Mucosa of gallbladder (tissue), 1 donor: ENCODE measurements around the gene AGPAT2. TPM values are rescaled to one million over a fixed set of nuclear protein-coding genes. Genes with fewer than 3 reads are reported as not detected.
"Not testable (repeated sequence)": the region's sequence is repeated elsewhere in the genome, so short reads cannot be mapped to it uniquely, and the experiment has no call there.

Experiments
- DNase-seq: peaks from one replicate; pipeline ENCODE4 v3.0.0-alpha.2; 2020; ENCODE audit warnings: low spot score
- total RNA-seq: library from RNA; stranded (reverse); gene quantifications from one replicate; pipeline ENCODE4 v1.2.1, GENCODE V29; 2021
- donor health status: DM: no; HTN: no; CAD: no.

The AGPAT2 gene
- total RNA-seq, 1 donor from 2014 or later, result 81.7 TPM

- DNase-seq, result no peak
Observed at GRCh38 chr9:136645352-136645902, 41.8 kb downstream of the AGPAT2 start.

- DNase-seq, result peak; percentile 84
Observed at GRCh38 chr9:136644593-136645351, 42.5 kb downstream of the AGPAT2 start.

- no peak for DNase-seq
Observed at GRCh38 chr9:136644343-136644592, 43.0 kb downstream of the AGPAT2 start.

DNA sequence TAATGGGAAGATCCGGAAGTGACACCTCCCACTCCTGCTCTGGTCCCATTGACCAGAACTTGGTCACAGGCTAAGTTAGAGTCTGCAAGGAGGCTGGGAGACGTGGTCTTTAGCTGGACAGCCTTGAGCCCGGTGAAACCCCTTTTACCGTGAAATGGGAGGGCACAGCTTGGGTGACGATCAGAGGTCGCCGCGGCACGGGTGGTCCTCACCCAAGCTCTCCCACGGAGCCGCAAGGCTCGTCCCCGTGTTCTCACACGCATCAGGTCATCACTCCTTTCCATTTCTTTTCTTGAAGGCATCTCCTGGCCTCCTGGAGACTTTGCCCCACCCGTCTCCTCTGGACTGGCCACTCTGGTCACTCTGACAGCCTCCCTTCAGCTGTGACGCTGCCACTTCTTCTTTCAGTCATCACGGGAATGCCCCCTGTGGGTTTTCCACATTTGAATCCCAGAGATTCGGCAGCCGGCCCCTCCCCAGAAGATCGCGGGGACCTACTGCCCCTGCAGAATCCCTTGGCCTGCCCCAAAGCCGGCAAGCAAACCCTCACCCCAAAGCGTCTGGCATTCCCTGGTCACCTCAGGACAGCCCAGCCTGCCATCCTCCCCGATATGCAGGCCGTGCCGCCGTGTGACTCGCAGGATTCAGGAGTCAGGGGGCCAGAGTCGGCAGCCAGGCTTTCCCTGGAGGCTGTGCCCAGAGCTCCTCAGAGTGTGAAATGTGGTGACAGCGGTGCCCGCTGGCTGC is 43.5 kb downstream of the AGPAT2 start:
- DNase-seq, result no peak

DNA sequence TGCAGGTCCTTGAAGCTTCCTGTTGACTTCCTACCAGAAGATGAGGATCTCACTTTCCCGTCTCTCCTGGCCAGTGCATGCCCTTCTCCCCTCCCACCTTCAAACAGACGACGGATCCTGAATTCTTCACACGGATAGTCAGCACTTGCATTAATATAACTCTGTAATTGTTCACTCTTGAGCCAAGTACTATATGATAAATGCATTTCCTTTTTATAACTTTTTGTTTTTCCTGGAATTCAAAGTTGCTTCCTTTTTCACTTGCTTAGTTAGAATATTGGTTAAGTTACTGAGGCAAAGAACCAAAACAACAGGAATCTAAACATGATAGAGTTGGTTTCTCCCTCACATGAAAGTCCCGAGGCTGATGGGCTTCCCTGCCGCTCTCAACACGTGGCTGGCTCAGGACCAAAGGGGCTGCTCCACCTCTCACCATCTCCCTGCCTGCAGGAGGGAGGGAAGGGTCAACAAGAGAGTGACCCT is 44.8 kb downstream of the AGPAT2 start:
- no peak for DNase-seq

- no peak for DNase-seq
Observed at GRCh38 chr9:136640171-136641111, 46.8 kb downstream of the AGPAT2 start.

DNA sequence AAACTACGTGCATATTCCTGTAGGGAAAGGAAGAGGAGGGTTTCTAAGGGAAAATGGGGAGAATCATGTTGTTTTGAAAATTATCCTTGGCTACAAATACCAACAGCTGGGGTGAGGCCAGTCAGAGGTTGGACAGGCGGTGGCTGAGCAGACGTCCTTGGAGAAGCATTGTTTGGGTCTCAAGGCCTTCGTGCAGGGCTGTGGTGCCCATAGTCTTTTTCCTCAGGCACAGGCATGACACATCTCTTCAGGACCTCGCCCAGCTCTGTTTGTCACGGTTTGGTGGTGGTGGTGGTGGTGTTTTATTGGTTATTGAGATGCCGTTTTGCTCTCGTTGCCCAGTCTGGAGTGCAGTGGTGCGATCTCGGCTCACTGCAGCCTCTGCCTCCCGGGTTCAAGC is 52.4 kb downstream of the AGPAT2 start:
- DNase-seq, result no peak

- not testable (repeated sequence) for DNase-seq
Observed at GRCh38 chr9:136632491-136633106, 54.7 kb downstream of the AGPAT2 start.

- DNase-seq, result not testable (repeated sequence)
Observed at GRCh38 chr9:136632072-136632471, 55.2 kb downstream of the AGPAT2 start.

DNA sequence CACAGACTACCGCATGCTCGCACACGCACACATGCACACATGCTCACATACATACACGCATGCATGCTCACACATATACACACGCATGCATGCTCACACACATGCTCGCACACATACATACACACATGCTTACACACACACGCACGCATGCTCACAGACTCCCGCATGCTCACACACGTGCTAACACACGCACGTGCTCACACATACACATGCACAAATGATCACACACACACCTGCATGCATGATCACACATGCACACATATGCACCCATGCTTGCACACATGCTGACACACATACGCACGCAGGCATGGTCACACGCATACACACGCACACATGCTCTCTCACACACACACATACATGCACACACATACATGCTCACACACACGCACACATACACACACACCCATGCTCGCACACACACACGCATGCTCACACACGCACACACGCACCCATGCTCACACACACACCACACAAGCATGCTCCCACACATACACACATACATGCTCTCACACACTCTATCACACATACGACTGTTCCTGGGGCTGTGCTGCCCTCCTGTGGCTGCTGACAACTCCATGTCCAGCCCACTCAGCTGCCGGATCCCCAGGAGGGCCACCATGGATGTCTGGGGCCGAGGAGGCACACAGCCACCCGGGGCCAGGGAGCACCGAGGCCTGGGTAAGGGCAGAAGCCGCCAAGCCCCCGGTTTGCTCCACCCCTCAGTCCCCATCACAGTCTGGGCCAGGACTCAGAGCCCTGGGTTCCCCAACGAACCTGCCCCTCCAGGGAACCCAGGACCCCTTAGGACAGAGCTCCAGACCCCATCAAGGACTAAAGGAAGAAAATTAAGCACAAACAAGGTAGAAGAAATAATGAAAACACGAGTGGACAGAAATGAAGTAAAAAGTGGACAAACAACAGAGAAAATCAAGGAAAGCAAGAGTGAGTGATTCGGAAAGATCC is 55.9 kb downstream of the AGPAT2 start:
- peak; percentile 85 for DNase-seq

DNA sequence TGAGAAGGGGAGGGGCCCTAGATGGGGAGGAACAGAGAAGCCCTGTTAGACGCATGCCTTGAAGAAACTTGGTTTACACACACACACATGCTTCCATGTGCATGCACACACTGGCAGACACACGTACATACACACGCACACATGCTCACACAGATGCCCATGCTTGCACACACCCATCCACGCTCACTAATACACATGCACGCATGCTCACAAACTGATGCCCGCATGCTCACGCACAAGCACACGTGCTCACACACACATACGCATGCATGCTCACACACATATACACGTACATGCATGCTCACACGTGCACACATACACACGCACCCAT is 56.6 kb downstream of the AGPAT2 start:
- DNase-seq, result no peak

- DNase-seq, result no peak
Observed at GRCh38 chr9:136629879-136630661, 57.2 kb downstream of the AGPAT2 start.

DNA sequence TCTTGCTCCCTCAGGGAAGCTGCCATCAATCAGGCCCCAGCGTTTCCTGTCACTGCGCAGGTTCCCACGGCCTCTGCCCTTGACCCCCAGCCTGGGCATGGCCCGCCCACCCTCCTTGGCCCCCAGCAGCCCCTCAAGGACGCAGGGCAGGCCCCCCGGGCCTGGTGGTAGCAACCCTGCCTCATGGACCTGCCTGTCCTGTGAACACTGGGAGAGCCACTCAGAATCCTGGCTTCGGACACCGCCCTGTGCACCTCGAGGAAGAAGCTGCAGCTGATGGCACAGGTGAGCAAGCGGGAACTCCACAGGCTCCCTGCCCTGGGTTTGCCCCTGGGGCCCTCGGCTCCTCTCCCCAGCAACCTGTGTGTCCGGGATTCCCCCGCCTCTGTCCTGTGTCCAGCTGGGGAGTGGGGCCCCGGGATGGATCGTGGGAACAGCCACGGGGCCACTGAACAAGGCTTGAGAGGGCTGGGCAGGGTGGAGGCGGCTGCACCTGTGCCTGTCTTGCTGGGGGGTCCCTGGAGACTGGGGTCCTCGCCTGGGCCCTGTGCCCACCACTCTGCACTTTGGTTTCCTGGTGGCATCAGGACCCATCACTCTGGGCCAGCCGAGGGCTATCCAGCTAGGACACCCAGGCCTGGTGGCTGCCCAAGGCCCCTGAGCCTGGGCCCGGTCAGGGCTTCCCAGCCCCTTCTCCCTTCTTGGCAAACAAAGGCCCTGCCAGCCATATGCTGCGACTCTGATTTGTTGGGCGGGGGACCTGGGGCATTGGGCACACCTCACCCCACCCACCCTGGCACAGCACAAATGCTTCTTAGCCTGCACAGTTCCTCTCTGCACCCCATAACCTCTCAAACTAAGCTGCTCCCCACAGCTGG is 58.0 kb downstream of the AGPAT2 start:
- no peak for DNase-seq

DNA sequence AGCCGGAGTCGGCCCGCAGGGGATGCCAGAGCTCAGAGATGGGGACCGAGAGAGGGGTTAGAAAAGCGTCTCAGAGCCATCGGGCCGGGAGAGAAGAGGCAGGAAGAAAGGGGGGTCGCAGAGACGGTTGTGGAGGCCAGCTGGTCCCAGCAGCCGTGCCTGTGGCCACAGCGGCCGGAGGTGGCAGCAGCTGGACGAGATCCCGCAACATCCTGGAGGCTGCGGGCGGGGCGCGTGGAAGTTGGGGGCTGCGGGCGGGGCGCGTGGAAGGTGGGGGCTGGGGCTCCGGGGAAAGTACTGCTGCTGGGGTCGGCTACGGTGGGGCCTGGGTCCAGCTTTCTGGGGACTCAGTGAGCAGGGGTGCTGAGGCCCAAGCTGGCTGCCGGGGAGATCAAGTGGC is 59.0 kb downstream of the AGPAT2 start:
- no peak for DNase-seq

DNA sequence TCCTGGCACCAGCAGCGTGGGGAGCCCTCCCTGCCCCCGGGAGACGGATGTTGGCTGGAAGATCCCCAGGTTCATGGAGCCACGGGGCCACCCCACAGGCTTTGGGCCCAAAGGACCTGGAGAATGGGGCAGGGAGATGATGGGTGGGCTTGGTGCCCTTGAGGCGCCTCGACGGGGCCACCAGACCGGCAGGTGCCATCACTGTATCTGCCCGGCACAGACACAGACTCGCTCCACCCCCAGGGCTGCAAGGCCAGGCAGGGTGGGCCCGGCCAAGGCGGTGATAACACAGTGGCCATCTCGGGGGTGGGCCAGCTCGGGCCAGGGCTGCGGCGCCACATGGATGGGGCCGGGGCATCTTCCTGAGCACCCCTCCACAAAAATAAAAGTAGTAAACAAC is 59.6 kb downstream of the AGPAT2 start:
- no peak for DNase-seq

GRCh38 chr9:136626740-136627642 is 60.3 kb downstream of the AGPAT2 start:
- DNase-seq, result no peak

DNA sequence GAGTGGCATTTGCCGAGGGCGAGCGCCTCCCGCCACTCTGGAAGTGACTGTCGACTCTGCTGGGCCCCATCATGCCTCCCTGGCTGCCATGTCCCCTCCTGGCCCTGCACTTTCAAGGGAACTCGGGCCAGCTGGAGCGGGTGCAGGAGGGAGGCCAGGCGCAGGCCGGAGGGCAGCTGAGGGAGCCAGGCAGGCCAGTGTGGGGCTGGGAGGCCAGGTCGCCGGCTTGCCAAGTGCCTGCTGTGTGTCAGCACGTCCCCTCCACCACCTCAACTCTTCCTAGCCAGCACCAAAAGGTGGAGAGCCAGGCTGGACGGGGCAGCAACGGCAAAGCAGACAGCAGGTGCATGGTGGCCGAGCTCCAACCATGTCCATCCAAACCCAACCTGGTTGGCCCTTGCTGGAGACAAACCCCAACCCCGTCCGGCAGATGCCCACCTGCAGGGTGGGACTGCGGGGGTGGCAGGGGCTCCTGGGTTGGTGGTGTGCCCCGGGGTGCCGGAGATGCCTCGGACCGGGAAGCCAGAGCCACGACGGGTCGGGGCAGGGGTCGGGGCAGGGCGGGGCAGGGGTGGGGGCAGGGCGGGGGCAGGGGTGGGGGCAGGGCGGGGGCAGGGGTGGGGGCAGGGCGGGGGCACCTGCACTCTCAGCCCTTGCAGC is 61.1 kb downstream of the AGPAT2 start:
- DNase-seq, result no peak
